Mesothelial cell of epicardium (in vitro differentiated cells): Measurements from ENCODE around the gene PUSL1. TPM values are rescaled to one million over a fixed set of nuclear protein-coding genes. Genes with fewer than 3 reads are reported as not detected.

Experiments
- DNase-seq, 2 experiments: peaks; one replicate each; pipeline ENCODE4 v3.0.0; 2021; ENCODE audit warnings: low spot score in 2 of 2; ENCODE audit not compliant: unreplicated experiment in 2 of 2
- H3K27ac Mint-ChIP-seq: 2 replicates; pipeline ENCODE4 v1.8.0; 2021; ENCODE audit warnings: mixed read lengths
- H3K27me3 Mint-ChIP-seq: 2 replicates; pipeline ENCODE4 v1.8.0; 2021; ENCODE audit warnings: low read depth, mixed read lengths
- H3K36me3 Mint-ChIP-seq: 2 replicates; pipeline ENCODE4 v1.8.0; 2021; ENCODE audit warnings: mixed read lengths
- H3K4me1 Mint-ChIP-seq: 2 replicates; pipeline ENCODE4 v1.8.0; 2021; ENCODE audit warnings: mixed read lengths
- H3K4me3 Mint-ChIP-seq: 2 replicates; pipeline ENCODE4 v1.8.0; 2021; ENCODE audit warnings: mild to moderate bottlenecking, moderate library complexity, mixed read lengths
- H3K9me3 Mint-ChIP-seq: 2 replicates; pipeline ENCODE4 v1.8.0; 2021; ENCODE audit warnings: mixed read lengths
- total RNA-seq: library from RNA; stranded (reverse); gene quantifications from 3 replicates; pipeline ENCODE4 v1.2.1, GENCODE V29; 2021
- TF ChIP-seq, protein P1 (sequence below): fragments of 200-600 bp; sonication (generic); IDR thresholded peaks from one replicate; pipeline ENCODE4 v1.5.0; 2021; ENCODE audit warnings: antibody characterized with exemption; ENCODE audit not compliant: unreplicated experiment

Gene PUSL1
- total RNA-seq, 1 donor from 2014 or later = 12.7 TPM

- Mint-ChIP-seq H3K36me3 (no peaks in the 10 kb centered on the region), H3K4me3 (peak within 1 kb of the TSS; percentile 86)
- TF ChIP-seq, protein P1, sequence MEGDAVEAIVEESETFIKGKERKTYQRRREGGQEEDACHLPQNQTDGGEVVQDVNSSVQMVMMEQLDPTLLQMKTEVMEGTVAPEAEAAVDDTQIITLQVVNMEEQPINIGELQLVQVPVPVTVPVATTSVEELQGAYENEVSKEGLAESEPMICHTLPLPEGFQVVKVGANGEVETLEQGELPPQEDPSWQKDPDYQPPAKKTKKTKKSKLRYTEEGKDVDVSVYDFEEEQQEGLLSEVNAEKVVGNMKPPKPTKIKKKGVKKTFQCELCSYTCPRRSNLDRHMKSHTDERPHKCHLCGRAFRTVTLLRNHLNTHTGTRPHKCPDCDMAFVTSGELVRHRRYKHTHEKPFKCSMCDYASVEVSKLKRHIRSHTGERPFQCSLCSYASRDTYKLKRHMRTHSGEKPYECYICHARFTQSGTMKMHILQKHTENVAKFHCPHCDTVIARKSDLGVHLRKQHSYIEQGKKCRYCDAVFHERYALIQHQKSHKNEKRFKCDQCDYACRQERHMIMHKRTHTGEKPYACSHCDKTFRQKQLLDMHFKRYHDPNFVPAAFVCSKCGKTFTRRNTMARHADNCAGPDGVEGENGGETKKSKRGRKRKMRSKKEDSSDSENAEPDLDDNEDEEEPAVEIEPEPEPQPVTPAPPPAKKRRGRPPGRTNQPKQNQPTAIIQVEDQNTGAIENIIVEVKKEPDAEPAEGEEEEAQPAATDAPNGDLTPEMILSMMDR = no peak
These were observed 16.3 kb downstream of the PUSL1 start, which contains the start of the genes CPTP and INTS11 for GRCh38 chr1:1324524-1325287. TSS of gene CPTP (plus strand) at chr1:1324802. CDS start at chr1:1326911, 2,109 bp downstream. TSS of gene INTS11 (minus strand) at chr1:1324660. CDS start at chr1:1324608, 52 bp downstream.

GRCh38 chr1:1325288-1326074 lies 17.1 kb downstream of the PUSL1 start:
- no peak for DNase-seq
- Mint-ChIP-seq H3K9me3 (no peaks in the 10 kb centered on the region), H3K4me1 (peaks cover 15% of the 10 kb centered on the region), H3K27ac (peak overlapping the region; percentile 39), H3K27me3 (no peaks in the 10 kb centered on the region), H3K4me3 (peak overlapping the region; percentile 63), H3K36me3 (no peaks in the 10 kb centered on the region)
- TF ChIP-seq, protein P1 = no peak

More at GRCh38 chr1:1324524-1325287, 16.3 kb downstream of the PUSL1 start, which contains the start of the genes CPTP and INTS11:
- peak; percentile 96 for DNase-seq
- Mint-ChIP-seq H3K4me1 (peaks cover 14% of the 10 kb centered on the region), H3K27ac (peak within 1 kb of the TSS; percentile 95), H3K27me3 (no peaks in the 10 kb centered on the region), H3K9me3 (no peaks in the 10 kb centered on the region)

DNA sequence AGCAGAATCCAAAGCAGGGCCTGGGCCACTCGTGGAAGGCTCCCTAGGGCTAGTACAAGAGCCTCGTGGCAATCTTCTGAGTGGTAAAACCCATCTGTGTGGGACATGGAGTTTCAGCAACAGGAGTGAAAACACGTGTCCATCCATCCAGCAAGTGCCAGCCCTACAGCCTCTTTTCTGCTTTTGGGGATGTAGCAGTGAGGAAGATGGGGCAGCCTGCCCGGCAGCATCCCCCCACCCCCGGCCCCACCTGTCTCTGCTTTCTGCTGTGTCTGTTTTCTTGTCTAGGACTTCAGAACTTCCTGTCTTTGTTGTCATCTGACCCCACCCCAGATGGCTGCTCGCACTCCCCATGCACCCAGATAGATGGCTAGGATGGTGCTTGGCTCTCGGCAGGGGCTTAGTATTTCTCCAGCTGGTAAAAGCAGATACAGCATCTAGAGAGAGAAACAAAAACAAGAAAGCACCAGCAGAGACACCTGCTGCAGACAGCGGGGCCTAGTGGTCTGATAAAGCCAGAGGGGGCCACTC lies 17.7 kb downstream of the PUSL1 start:
- peak overlapping the region; percentile 63 for H3K4me3 Mint-ChIP-seq
- peaks cover 17% of the 10 kb centered on the region for H3K4me1 Mint-ChIP-seq
- no peaks in the 10 kb centered on the region for H3K9me3 Mint-ChIP-seq
- TF ChIP-seq, protein P1 = no peak
- no peaks in the 10 kb centered on the region for H3K36me3 Mint-ChIP-seq
- no peak for DNase-seq
- H3K27ac Mint-ChIP-seq = no peak overlapping the region
- H3K27me3 Mint-ChIP-seq = no peaks in the 10 kb centered on the region

- H3K36me3 Mint-ChIP-seq = no peaks in the 10 kb centered on the region
- peak overlapping the region; percentile 47 for H3K4me3 Mint-ChIP-seq
- H3K4me1 Mint-ChIP-seq = peaks cover 14% of the 10 kb centered on the region
- TF ChIP-seq, protein P1 = no peak
- H3K9me3 Mint-ChIP-seq = no peaks in the 10 kb centered on the region
- H3K27ac Mint-ChIP-seq = no peak overlapping the region
- H3K27me3 Mint-ChIP-seq = no peaks in the 10 kb centered on the region
- no peak for DNase-seq
These were observed 18.9 kb downstream of the PUSL1 start for GRCh38 chr1:1327291-1327690.

DNA sequence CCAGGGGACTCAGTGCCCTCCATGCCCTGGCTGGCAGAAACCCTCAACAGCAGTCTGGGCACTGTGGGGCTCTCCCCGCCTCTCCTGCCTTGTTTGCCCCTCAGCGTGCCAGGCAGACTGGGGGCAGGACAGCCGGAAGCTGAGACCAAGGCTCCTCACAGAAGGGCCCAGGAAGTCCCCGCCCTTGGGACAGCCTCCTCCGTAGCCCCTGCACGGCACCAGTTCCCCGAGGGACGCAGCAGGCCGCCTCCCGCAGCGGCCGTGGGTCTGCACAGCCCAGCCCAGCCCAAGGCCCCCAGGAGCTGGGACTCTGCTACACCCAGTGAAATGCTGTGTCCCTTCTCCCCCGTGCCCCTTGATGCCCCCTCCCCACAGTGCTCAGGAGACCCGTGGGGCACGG lies 19.9 kb downstream of the PUSL1 start:
- TF ChIP-seq, protein P1 = no peak
- Mint-ChIP-seq H3K27ac (no peak overlapping the region), H3K4me1 (peaks cover 11% of the 10 kb centered on the region), H3K27me3 (no peaks in the 10 kb centered on the region), H3K9me3 (no peaks in the 10 kb centered on the region), H3K4me3 (no peak overlapping the region), H3K36me3 (no peaks in the 10 kb centered on the region)
- DNase-seq = no peak
